AG10803 (cell line): ENCODE results near the gene SOX8.

Experiments used
- DNase-seq: peaks from one replicate; pipeline ENCODE4 v3.0.0; 2010; ENCODE audit warnings: low read depth
- H3K4me3 ChIP-seq: 2 replicates; pipeline ENCODE4 v1.5.1; 2011; ENCODE audit warnings: mild to moderate bottlenecking, low read length, control low read depth
- TF ChIP-seq, protein P1 (sequence below): conservative IDR thresholded peaks from 2 replicates; pipeline ENCODE4 v1.5.1; 2011; ENCODE audit warnings: mild to moderate bottlenecking, low read length, control low read depth, inconsistent platforms

Gene SOX8

DNA sequence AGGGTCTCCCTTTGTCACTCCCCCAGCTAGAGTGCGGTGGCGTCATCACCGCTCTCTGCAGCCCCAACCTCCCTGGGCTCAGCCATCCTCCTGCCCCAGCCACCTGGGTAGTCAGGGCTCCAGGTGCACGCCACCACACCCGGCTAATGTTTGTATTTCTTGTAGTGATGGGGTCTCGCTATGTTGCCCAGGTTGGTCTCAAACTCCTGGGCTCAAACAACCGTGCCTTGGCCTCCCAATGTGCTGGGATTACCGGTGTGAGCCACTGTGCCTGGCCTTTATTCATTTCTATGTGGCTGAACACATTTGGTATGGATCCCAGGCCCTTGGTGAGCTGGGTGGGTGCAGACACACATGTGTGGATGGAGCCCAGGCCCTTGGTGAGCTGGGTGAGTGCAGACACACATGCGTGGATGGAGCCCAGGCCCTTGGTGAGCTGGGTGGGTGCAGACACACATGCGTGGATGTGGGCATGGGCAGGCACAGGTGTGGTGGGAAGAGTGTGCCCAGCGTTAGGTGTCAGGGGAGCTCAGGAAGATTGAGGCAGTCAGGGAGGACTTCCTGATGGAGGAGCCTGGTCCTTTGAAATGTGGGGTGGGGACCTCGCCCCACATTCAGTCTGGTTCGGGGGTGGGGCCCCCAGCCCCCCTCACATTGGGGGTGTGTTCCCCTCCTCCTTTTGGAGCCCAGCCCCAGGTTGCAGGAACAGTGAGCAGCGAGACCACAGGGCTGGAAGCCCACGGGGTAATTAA, 37.1 kb downstream of the SOX8 start:
- TF ChIP-seq, protein P1, sequence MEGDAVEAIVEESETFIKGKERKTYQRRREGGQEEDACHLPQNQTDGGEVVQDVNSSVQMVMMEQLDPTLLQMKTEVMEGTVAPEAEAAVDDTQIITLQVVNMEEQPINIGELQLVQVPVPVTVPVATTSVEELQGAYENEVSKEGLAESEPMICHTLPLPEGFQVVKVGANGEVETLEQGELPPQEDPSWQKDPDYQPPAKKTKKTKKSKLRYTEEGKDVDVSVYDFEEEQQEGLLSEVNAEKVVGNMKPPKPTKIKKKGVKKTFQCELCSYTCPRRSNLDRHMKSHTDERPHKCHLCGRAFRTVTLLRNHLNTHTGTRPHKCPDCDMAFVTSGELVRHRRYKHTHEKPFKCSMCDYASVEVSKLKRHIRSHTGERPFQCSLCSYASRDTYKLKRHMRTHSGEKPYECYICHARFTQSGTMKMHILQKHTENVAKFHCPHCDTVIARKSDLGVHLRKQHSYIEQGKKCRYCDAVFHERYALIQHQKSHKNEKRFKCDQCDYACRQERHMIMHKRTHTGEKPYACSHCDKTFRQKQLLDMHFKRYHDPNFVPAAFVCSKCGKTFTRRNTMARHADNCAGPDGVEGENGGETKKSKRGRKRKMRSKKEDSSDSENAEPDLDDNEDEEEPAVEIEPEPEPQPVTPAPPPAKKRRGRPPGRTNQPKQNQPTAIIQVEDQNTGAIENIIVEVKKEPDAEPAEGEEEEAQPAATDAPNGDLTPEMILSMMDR, result no peak

DNA sequence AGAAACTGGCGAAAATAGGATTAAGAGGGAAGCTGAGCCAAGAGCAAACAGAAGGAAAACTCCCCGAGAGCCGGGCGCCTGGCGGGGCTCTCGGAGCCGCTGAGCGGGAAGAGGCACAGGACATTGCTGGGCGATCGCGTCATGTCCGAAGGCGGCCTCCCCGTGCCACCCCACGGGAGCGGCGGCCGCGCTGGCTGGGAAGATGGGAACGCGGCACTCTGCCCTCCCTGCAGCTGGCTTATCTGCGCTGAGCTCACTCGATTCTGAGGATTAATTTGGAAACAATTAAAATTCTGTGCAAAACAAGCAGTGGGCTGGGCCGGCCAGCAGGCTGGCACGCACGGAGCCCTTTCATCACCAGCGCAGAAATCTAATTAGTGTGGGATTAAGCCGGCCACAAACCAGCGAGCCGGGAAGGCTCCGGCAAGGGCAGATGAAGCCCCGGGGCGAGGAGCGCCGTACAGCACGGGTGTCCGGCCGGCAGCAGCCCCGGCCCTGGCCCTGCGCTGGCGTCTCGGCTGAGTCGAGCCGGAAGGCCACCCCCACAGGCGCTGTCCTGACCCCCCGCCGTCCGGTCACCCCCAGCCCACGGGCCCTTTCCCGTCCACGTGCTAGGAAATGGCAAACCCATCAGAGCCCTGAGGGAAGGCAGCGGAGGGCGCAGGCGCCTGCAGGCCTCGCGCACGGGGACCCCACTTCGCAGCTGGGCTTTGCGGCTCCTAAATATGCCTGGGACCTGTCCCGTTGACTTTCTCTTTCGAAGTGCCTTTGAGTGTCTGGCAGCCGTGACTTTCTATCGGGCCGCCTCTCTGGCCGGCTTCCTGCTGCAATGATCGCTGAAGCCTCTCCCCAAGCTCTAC, 37.9 kb downstream of the SOX8 start:
- TF ChIP-seq, protein P1, result no peak
- peak; percentile 69 for DNase-seq
- H3K4me3 ChIP-seq, result peak overlapping the region; percentile 31

More for the DNA sequence above, 37.1 kb downstream of the SOX8 start:
- DNase-seq, result no peak
- peak overlapping the region; percentile 31 for H3K4me3 ChIP-seq

DNA sequence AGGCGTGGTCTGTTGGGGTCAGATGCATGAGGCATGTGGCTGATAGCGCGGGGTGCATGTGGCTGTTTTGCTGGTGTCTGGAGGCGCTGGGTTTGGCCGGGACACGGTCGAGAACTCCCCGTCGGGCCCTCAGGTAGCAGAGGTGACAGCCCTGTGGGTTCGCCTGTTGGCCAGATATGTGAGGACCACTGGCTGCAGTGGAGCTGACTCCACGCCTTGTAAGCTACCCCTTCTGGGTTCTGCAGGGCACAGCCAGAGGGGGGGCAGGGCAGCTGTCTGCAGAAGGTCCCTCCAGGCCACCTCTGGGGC, 38.5 kb downstream of the SOX8 start:
- no peak for DNase-seq
- TF ChIP-seq, protein P1, result no peak
- no peak overlapping the region for H3K4me3 ChIP-seq

DNA sequence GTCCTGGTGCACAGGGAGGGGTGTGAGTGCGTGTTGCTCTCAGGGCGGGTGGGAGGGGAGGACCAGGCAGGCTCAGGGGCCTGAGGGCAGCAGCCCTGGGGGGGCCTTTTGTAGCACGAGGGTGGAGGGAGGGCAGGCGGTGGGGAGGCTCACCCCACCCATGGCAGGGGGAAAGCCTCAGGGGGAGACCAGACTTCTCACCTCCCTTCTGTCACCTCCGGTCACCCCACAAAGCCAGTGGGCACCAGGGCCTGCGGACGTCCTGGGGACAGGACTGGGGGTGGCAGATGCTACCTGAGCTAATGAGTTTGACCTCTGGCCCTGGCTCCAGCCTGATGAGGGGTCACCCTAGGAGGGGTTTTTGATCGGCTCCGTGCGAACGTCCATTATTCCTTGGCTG, 39.0 kb downstream of the SOX8 start:
- DNase-seq, result no peak
- H3K4me3 ChIP-seq, result no peak overlapping the region
- TF ChIP-seq, protein P1, result no peak

DNA sequence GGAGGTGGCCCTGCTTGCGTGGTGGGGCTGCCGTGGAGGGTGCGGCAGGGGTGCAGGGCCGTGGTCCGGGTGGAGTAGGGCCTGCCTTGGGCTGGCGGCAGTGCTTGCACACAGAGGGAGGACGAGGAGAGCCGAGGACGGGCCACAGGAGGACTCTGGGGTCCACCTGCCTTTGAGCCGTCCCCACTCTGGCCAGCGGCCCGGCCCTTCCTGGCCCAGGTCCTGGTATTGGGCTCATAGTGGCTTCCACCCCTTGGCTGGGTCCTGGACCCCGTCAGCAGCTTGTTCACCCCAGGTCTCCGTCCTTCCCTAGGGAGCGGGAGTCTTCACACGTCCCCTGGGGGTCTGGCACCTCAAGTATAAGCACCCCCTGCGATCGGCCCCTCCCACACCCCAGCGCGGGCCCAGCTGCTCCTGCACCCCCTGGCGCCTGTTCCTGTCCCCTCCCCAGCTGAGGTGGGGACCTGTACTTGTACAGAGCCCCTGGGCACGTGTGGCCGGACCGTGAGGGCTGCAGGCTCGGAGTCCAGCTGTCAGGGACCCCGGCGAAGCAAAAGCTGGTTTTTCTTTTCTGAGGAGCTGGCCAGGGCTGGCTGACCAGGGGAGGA, 40.1 kb downstream of the SOX8 start:
- TF ChIP-seq, protein P1, result no peak
- no peak overlapping the region for H3K4me3 ChIP-seq
- DNase-seq, result no peak

DNA sequence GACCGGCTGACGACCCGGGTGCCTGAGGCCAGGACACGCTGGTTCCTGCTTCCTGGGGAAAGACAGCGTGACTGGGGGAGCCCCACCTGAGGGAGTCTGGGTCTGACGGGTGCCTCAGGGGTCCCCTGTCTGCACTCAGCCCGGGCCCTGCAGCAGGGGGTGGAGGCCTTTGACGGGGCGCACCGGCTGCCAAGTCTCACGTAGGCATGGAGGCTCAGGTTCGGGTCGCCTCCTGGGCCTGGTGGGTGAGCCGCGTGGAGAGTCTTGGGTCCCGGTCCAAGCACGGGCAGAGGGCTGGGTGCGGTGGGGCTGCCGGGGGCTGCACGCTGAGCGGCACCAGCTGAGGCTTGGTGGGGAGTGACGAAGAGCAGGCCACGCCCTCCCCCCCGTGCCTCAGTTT, 40.9 kb downstream of the SOX8 start:
- DNase-seq, result no peak
- H3K4me3 ChIP-seq, result no peak overlapping the region
- TF ChIP-seq, protein P1, result no peak
